HG02943 (cell line): ENCODE data around the gene SLC35D1.

Experiments
- ATAC-seq: cut with Tn5 transposase; IDR thresholded peaks from one replicate; pipeline ENCODE4 v1.9.1; 2021; ENCODE audit warnings: mild to moderate bottlenecking, low read depth, moderate library complexity; ENCODE audit not compliant: unreplicated experiment

Gene SLC35D1

GRCh38 chr1:67051196-67051595, 2.8 kb downstream of the SLC35D1 start:
- ATAC-seq = no peak

GRCh38 chr1:67044631-67045270, 9.2 kb downstream of the SLC35D1 start:
- no peak for ATAC-seq

DNA sequence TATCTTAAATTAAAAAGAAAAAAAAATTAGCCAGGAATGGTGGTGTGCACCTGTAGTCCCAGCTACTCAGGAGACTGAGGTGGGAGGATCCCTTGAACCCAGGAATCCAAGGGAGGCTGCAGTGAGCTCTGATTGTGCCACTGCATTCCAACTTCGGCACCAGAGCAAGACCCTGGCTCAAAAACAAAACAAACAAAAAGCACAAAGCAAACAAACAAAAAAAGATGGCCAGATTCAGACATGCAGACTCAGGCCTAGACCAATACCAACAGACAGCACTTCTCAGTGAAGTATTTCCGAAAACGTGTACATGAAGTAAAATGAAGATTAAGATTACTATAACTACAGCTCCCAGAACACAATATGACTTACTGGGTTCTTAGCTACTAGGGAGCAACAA, 10.6 kb downstream of the SLC35D1 start:
- no peak for ATAC-seq

GRCh38 chr1:67041841-67042503, 12.0 kb downstream of the SLC35D1 start:
- ATAC-seq = no peak

DNA sequence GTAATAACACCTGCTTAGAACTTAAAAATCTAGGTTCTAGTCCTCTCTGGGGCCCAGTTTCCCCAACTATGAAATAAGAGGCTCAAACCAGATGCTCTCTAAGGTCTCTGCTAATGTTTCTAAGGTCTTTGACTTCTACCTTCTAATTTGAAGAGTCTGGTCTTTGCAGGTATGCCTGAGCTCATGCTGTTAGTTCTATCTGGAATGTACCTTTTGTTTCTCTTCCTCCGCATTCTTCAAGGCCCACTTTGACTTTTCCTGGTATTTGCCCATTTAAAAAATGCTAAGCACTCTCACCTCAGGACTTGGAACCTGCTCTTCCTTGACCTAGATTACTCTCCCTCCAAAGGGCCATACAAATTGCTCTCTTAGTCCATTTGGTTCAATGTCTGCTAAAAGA, 13.5 kb downstream of the SLC35D1 start:
- no peak for ATAC-seq

GRCh38 chr1:67031859-67032247, 22.1 kb downstream of the SLC35D1 start:
- ATAC-seq = no peak

GRCh38 chr1:67031121-67031858, 22.7 kb downstream of the SLC35D1 start:
- ATAC-seq = no peak

DNA sequence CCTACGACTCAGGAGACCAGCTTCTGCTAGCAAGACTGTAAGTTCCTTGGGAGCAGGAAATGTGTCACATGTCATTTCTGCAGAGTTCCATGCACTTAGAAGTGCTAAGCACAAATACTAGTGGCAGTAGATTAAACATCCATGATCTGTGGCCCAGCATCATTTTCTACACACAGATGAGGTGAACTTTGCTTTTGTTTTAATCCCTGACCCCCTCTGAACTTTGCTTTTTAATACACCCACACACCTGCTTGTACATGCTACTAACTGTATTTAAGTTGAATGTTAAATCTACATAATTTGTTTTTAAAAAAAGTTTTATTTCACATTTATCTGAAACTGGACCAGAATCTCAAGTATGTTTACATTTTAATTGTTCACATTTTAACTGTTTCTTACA, 24.5 kb downstream of the SLC35D1 start:
- no peak for ATAC-seq

DNA sequence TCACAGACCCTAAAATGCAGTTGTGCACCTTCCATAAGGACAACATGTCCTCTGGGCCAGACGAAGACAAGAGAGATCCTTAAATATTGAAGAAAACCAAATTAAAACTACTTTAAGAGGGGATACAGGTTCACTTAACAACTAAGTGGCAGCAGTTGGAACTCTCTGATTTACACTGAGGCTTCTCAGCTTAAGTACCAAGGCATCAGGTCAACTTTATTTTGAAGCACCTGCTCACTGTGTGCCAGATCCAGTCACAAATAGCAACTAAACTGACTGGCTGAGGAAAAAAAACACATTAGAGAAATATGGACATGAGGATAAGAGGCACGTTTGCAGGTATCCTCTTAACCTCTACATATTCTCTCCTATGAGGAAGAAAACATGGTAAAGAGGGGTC, 33.2 kb downstream of the SLC35D1 start:
- ATAC-seq = no peak

DNA sequence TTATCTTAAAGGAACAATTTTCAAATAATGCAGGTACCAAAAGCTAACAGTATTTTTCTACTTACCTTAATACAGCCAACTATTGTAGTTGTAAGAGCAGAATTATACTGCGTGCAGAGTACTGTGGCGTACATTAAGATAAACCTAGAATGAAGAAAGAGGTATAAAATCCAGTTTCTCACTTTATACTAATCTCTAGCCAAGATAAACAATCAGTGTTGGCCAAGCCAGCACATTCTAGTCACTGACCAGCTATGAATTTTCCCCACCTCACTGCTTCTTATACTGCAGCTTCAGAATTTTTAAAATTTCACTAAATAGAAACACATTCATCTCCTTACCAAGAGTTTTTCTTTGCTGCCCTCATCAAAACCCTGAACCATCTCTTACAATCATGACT, 33.6 kb downstream of the SLC35D1 start:
- ATAC-seq = no peak

DNA sequence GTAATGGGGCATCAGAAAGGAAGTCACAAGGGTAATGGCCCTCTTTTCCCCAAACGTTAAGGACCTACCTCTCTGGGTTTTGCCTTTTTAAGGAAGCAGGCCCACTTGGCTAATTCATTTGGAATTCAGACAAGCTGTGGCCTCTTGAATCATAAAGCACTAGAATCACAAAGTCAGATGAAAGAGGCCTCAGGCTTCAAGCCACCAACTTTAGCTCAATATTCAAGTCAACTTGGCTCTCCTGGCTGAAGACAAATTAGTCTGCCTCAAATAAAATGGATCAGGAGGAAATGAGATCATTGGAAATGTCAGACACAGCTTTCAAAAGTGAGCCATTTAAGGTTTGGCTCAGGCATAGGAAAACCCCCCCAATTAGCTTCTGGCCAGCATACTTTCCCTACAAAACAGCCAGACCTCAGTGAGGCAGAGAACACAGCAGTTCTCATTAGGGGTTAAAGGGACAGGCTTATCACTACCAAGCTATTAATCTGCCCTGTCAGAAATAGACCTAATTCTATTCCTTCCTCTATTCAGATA, 34.3 kb downstream of the SLC35D1 start:
- no peak for ATAC-seq

GRCh38 chr1:67019121-67019520, 34.8 kb downstream of the SLC35D1 start:
- ATAC-seq = no peak

DNA sequence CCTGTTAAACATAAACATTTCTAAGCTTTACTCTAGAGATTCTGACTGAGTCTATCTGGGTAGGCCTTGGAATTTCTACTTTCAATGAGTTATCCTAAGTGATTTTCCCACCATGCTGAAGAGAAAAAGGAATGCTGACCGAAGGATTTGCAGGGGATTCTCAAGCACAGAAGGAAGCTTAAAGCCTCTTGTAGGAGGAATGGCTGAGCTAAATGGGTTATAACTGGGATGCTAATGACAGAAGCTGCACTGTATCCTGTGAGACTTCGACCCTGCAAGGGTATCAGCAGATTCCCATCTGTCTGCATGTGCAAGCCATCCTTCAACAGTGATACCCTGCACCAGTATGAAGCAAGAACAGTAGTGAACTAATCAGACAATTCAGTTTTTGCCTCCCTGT, 35.4 kb downstream of the SLC35D1 start:
- no peak for ATAC-seq

DNA sequence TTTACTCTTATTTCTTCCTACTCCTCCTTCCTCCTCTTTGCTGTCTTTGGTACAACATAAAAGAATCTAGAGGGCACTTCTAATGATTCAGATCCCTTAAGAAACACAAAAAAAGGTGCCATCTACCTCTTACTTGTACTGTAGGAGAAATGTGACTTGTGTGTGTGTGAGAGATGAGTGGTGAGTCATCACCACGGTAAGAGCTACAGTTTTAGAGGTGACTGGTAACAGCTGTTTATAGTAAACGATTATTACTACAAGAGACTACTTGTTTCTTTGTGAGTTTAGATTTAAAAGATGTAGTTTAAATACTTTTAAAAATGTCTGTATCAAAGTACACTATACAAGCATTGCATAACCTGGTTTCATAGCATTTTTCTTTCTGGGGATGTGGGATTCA, 40.4 kb downstream of the SLC35D1 start:
- ATAC-seq = no peak

DNA sequence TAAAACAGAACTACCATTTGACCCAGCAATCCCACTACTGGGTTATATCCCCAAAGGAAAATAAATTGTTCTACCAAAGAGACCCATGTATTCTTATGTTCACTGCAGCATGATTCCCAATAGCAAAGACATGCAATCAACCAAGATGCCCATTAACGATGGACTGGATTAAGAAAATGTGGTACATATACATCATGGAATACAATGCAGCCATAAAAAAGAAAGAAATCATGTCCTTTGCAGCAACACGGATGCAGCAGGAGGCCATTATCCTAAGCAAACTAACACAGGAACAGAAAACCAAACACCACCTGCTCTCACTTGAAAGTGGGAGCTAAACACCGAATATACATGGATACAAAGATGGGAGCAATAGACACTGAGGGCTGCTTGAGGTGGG, 44.2 kb downstream of the SLC35D1 start:
- no peak for ATAC-seq

DNA sequence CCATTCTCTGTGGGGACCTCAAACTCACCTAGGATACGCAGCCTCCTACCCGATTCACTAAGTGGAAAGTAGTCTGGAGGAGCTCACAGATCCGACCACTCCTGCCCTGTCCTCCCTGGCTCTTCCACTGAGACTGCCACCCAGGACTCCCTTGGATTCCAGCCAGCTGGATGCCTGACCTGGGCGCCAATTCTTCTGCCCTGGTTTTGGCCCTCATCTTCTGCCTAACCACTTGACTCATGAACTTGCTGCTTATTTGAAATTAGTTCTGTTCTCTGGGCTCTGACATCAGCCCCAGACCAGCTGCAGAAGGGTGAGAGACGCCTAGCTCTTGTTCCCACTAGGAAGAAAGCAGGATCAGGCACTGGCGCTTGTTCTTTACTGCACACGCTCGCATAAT, 48.9 kb downstream of the SLC35D1 start:
- no peak for ATAC-seq

DNA sequence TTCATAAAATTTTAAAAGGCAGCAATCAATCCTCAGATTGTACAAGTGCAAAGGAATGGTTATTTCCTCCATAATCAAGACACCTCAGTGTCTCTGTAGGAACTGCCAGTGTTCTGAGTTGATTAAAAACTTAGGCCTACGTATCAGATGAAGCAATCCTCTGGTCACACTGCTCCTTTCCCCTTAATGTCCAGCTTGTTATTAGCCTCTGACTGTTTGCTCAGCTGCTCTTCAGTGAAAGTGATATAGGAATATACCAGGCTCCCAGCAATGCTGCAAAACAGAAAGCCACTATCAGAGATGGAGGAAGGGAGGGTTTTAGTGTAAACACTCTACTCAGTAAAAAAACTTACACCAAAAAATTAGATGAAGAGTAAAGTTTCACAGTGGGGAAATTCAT, 49.8 kb downstream of the SLC35D1 start:
- no peak for ATAC-seq

DNA sequence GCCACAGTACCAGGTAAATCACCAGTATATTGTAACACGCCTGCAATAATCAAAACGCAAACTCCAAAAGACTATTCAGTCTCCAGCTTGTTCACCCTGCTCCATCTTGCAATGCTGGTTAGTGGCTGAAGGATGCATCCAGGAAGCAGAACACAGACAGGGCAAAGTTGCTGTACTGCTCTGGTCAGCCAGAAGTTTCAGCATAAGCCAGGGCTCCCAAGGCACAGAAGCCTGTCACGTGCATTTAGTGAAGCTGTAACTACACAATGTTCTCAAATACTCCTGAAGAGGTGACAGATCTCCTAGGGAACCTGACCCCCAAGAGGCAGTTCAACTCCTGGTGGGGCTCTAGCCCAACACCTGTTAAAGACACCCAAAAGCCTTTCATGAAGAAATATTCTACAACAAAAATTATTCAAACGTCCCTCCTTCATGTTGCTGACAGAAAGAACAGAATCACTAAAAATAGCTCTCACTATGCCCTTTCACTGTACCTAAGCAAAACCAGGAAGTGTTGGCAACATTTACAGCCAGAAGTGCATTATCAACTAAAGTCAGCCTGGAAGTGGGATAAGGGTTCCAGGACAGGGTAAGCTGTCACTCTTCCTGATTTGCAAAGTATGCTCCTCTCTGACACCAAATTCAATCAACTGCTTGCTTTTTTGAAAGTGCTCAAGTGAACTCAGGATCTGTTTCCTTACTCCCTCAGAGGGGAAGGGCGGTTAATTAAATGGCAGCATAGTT, 52.1 kb downstream of the SLC35D1 start:
- ATAC-seq = no peak

GRCh38 chr1:66999640-67000400, 54.1 kb downstream of the SLC35D1 start:
- no peak for ATAC-seq

DNA sequence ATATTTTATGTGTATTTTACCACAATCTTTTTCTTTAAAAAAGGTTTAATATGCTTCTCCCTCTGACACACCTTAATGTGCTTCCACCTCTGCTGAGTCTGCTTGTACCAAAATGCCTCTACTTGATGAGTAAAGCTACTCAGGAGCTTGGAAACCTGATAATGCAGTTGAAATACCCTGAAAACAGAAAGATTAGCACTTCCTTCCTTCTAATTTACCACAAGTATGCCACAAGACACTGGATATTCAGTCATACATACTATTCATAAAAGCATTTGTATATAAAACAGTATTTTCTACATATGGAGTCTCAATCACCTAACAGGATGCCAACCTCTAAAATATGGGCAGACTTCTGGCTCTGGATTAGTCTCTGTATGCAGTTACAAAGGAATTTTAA, 55.0 kb downstream of the SLC35D1 start:
- no peak for ATAC-seq
